Mesothelial cell of epicardium (in vitro differentiated cells): ENCODE measurements around the gene SIAH3. TPM values are rescaled to one million over a fixed set of nuclear protein-coding genes. Genes with fewer than 3 reads are reported as not detected.
"Not testable (repeated sequence)": the region's sequence is repeated elsewhere in the genome, so short reads cannot be mapped to it uniquely, and the experiment has no call there.

Source experiments
- DNase-seq, 2 experiments: peaks; one replicate each; pipeline ENCODE4 v3.0.0; 2021; ENCODE audit warnings: low spot score in 2 of 2; ENCODE audit not compliant: unreplicated experiment in 2 of 2
- H3K27ac Mint-ChIP-seq: 2 replicates; pipeline ENCODE4 v1.8.0; 2021; ENCODE audit warnings: mixed read lengths
- H3K27me3 Mint-ChIP-seq: 2 replicates; pipeline ENCODE4 v1.8.0; 2021; ENCODE audit warnings: low read depth, mixed read lengths
- H3K36me3 Mint-ChIP-seq: 2 replicates; pipeline ENCODE4 v1.8.0; 2021; ENCODE audit warnings: mixed read lengths
- H3K4me1 Mint-ChIP-seq: 2 replicates; pipeline ENCODE4 v1.8.0; 2021; ENCODE audit warnings: mixed read lengths
- H3K4me3 Mint-ChIP-seq: 2 replicates; pipeline ENCODE4 v1.8.0; 2021; ENCODE audit warnings: mild to moderate bottlenecking, moderate library complexity, mixed read lengths
- H3K9me3 Mint-ChIP-seq: 2 replicates; pipeline ENCODE4 v1.8.0; 2021; ENCODE audit warnings: mixed read lengths
- total RNA-seq: library from RNA; stranded (reverse); gene quantifications from 3 replicates; pipeline ENCODE4 v1.2.1, GENCODE V29; 2021
- TF ChIP-seq, protein P1 (sequence below): fragments of 200-600 bp; sonication (generic); IDR thresholded peaks from one replicate; pipeline ENCODE4 v1.5.0; 2021; ENCODE audit warnings: antibody characterized with exemption; ENCODE audit not compliant: unreplicated experiment

Gene SIAH3
- total RNA-seq, 1 donor from 2014 or later: 0.42 TPM

DNA sequence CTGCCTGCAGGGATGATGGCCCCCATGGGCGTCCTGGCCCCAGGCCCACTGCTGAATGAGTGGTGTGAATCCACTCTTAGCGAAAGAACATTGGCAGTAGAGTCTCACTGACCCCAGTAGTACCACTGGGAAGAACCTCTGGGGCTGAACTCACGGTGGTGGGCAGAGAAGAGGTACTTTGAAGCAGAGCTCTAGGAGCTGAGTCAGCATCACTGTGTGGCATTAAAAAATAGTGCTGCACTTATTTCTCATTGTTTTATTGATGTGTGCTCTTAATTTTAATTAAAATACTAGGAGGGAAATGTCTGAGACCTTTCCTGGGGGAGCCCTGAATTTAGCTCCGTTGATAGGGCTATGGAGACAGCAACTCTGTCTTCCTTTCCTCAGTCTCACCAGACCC lies 88.1 kb downstream of the SIAH3 start:
- H3K9me3 Mint-ChIP-seq: peaks cover 5% of the 10 kb centered on the region
- no peak for DNase-seq
- peaks cover 3% of the 10 kb centered on the region for H3K4me1 Mint-ChIP-seq
- no peaks in the 10 kb centered on the region for H3K36me3 Mint-ChIP-seq
- H3K27ac Mint-ChIP-seq: no peak overlapping the region
- H3K4me3 Mint-ChIP-seq: no peak overlapping the region
- peaks cover 70% of the 10 kb centered on the region for H3K27me3 Mint-ChIP-seq
- TF ChIP-seq, protein P1, sequence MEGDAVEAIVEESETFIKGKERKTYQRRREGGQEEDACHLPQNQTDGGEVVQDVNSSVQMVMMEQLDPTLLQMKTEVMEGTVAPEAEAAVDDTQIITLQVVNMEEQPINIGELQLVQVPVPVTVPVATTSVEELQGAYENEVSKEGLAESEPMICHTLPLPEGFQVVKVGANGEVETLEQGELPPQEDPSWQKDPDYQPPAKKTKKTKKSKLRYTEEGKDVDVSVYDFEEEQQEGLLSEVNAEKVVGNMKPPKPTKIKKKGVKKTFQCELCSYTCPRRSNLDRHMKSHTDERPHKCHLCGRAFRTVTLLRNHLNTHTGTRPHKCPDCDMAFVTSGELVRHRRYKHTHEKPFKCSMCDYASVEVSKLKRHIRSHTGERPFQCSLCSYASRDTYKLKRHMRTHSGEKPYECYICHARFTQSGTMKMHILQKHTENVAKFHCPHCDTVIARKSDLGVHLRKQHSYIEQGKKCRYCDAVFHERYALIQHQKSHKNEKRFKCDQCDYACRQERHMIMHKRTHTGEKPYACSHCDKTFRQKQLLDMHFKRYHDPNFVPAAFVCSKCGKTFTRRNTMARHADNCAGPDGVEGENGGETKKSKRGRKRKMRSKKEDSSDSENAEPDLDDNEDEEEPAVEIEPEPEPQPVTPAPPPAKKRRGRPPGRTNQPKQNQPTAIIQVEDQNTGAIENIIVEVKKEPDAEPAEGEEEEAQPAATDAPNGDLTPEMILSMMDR: no peak

DNA sequence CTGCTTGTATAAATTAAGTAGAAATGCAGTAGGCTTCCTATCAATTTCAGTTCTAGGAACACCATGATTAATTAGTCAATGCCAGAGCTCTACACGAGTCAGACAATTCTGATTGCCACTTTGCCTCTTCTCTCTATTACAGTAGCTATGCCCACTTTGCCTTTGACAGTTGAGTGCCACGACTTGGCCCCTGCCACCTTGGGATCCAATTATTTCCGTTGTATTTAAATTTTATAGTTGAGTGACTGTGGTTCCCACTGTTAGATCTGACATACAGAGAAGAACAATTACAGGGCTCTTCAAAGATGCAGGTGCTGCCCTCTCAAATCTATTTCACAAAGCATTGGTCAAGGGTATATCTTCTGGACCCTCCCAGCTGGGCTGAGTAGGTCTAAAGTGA lies 94.0 kb downstream of the SIAH3 start:
- not testable (repeated sequence) for H3K4me3 Mint-ChIP-seq, DNase-seq, H3K36me3 Mint-ChIP-seq, H3K27ac Mint-ChIP-seq, H3K4me1 Mint-ChIP-seq
- Mint-ChIP-seq H3K9me3 (peaks cover 28% of the 10 kb centered on the region), H3K27me3 (peaks cover 49% of the 10 kb centered on the region)

DNA sequence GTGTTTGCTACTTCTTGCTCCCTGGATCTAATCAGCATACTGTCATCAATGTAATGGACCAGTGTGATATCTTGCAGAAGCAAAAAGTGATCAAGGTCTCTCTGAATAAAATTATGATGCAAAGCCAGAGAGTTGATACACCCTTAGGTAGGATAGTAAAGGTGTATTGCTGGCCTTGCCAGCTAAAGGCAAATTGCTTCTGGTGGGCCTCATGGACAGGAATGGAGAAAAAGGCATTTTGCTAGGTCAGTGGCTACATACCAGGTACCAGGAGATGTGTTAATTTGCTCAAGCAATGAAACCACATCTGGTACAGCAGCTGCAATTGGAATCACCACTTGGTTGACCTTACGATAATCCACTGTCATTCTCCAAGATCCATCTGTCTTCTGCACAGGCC lies 95.1 kb downstream of the SIAH3 start:
- not testable (repeated sequence) for H3K4me3 Mint-ChIP-seq, H3K27ac Mint-ChIP-seq, H3K36me3 Mint-ChIP-seq, H3K4me1 Mint-ChIP-seq, DNase-seq
- Mint-ChIP-seq H3K9me3 (peaks cover 30% of the 10 kb centered on the region), H3K27me3 (peaks cover 55% of the 10 kb centered on the region)

DNA sequence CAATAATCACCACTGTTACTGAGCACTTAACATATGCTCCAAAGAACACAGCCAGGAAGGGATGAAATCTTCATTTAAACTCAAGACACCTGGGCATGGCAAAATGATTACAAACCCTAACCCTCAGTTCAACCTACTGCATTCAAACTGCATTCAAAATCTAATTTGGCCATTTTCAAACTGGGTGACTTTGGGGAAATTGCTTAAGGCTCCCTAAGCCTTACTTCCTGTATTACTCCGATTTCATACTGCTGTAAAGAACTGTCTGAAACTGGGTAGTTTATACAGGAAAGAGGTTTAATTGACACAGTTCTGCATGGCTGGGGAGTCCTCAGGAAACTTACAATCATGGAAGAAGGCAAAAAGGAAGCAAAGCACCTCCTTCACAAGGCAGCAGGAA lies 99.0 kb downstream of the SIAH3 start:
- H3K27ac Mint-ChIP-seq: no peak overlapping the region
- TF ChIP-seq, protein P1: no peak
- peaks cover 60% of the 10 kb centered on the region for H3K27me3 Mint-ChIP-seq
- H3K4me1 Mint-ChIP-seq: peaks cover 12% of the 10 kb centered on the region
- no peaks in the 10 kb centered on the region for H3K36me3 Mint-ChIP-seq
- H3K4me3 Mint-ChIP-seq: no peak overlapping the region
- H3K9me3 Mint-ChIP-seq: peaks cover 17% of the 10 kb centered on the region
- no peak for DNase-seq

DNA sequence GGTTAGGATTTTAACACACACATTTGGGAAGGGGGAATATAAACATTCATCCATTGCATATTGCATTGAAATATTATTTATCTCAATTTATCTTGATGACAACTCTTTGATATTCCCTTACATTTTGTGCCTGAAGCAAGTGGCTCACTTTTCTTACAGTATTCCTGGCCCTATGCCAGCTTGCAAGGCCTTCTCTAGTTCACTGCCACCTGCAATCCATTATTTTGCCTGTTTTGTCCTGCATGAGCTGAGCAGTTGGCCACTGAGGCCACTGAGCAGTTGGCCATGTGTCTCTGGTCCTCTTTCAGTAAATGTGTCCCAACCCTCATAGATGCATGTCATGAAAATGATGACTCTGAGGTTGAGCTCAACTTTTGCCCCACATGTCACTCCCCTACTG lies 99.7 kb downstream of the SIAH3 start:
- peaks cover 12% of the 10 kb centered on the region for H3K4me1 Mint-ChIP-seq
- H3K36me3 Mint-ChIP-seq: no peaks in the 10 kb centered on the region
- peaks cover 65% of the 10 kb centered on the region for H3K27me3 Mint-ChIP-seq
- no peak overlapping the region for H3K27ac Mint-ChIP-seq
- peaks cover 16% of the 10 kb centered on the region for H3K9me3 Mint-ChIP-seq
- TF ChIP-seq, protein P1: no peak
- no peak for DNase-seq
- no peak overlapping the region for H3K4me3 Mint-ChIP-seq

DNA sequence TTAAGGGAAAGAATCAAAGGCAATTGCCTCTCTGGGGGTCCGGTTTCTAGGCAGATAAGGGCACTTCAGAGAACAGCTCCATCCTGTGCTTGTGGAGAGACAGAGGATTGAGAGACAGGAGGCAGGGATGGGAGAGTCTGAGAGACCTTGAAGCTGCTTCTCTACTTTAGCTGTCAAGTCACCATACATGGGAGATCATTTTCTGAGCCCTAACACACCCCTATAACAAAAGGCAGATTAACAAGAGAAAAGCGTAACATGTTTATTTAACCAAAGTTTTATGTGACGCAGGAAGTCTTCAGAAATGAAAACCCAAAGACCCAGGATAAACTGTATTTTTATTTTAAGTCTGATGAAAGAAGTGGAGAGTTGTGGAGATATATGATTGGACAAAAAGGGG lies 101.0 kb downstream of the SIAH3 start:
- Mint-ChIP-seq H3K4me1 (peaks cover 12% of the 10 kb centered on the region), H3K36me3 (no peaks in the 10 kb centered on the region), H3K4me3 (no peak overlapping the region), H3K27ac (no peak overlapping the region), H3K27me3 (peaks cover 75% of the 10 kb centered on the region), H3K9me3 (peaks cover 16% of the 10 kb centered on the region)
- TF ChIP-seq, protein P1: no peak
- no peak for DNase-seq
